HepG2 (cell line): Measurements from ENCODE around the gene KIF7. TPM values are rescaled to one million over a fixed set of nuclear protein-coding genes. Genes with fewer than 3 reads are reported as not detected.

Experiments used
- ATAC-seq: fragments of 200-7000 bp; cut with Tn5 transposase; 3 replicates; pipeline ENCODE4 v1.9.1; 2020; ENCODE audit warnings: mild to moderate bottlenecking, moderate library complexity
- BruUV-seq: library from RNA; stranded (reverse); fragments of 400-500 nt; replicated peaks from 2 replicates; lab custom pipeline; 2021; lab: Mats Ljungman, UMichigan
- CTCF ChIA-PET: fragments of 300-600 bp; formaldehyde crosslinking; extraction: SDS; loops from one replicate; lab custom pipeline; 2021; ENCODE audit warnings: low total read pairs, inconsistent platforms, low intra/inter-chr PET ratio; lab: Yijun Ruan, JAX
- POLR2A ChIA-PET: fragments of 350-600 bp; sonication (Branson Sonifier 250); formaldehyde crosslinking; loops from one replicate; lab custom pipeline; 2020; ENCODE audit warnings: antibody characterized with exemption, inconsistent platforms; lab: Yijun Ruan, JAX
- DNase-seq: peaks from one replicate; pipeline ENCODE4 v3.0.0-alpha.2; 2015; ENCODE audit warnings: low spot score
- FAIRE-seq: peaks from 3 replicates; lab custom pipeline; 2011; peaks lifted over from hg19 to GRCh38; lab: Jason Lieb, UNC
- H2AFZ ChIP-seq: one replicate; pipeline ENCODE4 v1.6.1; 2011; ENCODE audit warnings: low read length, inconsistent platforms
- H3K27ac ChIP-seq: fragments of 300-600 bp; 3 replicates; pipeline ENCODE4 v1.8.0; 2011; ENCODE audit warnings: mixed run types, mild to moderate bottlenecking, mixed read lengths, low read length, inconsistent platforms; ENCODE audit not compliant: insufficient read depth; ENCODE audit errors: extremely low read length
- H3K27me3 ChIP-seq, 2 experiments: fragments of 200-600 bp in 1 of 2; 2 replicates in 1 of 2; 3 replicates in 1 of 2; pipeline versions ENCODE4 v1.6.0 to v1.8.0; 2011; ENCODE audit warnings: low read length in 2 of 2, mild to moderate bottlenecking in 2 of 2, moderate library complexity in 2 of 2, inconsistent platforms in 1 of 2; ENCODE audit not compliant: insufficient read depth in 2 of 2, control insufficient read depth in 1 of 2
- H3K36me3 ChIP-seq, 2 experiments: fragments of 200-600 bp in 1 of 2; replicated peaks in 1 of 2; 2 replicates in 1 of 2; 3 replicates in 1 of 2; pipeline versions ENCODE4 v1.5.1 to v1.8.0; 2011; ENCODE audit warnings: low read length in 2 of 2, inconsistent platforms in 1 of 2; ENCODE audit not compliant: insufficient read depth in 2 of 2, control insufficient read depth in 1 of 2
- H3K4me1 ChIP-seq: 2 replicates; pipeline ENCODE4 v1.5.1; 2012; ENCODE audit warnings: low read length, inconsistent platforms; ENCODE audit not compliant: insufficient read depth
- H3K4me2 ChIP-seq: 2 replicates; pipeline ENCODE4 v1.6.0; 2011; ENCODE audit warnings: low read depth, low read length, inconsistent platforms
- H3K4me3 ChIP-seq, 3 experiments: fragments of 200-600 bp in 1 of 3; sonication (generic), shearing (Covaris generic) in 1 of 3; replicated peaks in 1 of 3; 2 replicates each; pipeline ENCODE4 v1.5.1; 2011 to 2016; ENCODE audit warnings: low read length in 3 of 3, inconsistent platforms in 2 of 3, low read depth in 2 of 3, mild to moderate bottlenecking in 2 of 3, control low read depth in 1 of 3, mixed read lengths in 1 of 3; ENCODE audit not compliant: insufficient read depth in 1 of 3
- H3K79me2 ChIP-seq: one replicate; pipeline ENCODE4 v1.6.1; 2011; ENCODE audit warnings: low read length, inconsistent platforms; ENCODE audit not compliant: insufficient read depth
- H3K9ac ChIP-seq: 2 replicates; pipeline ENCODE4 v1.6.0; 2011; ENCODE audit warnings: mild to moderate bottlenecking, low read depth, low read length, inconsistent platforms; ENCODE audit not compliant: insufficient read depth
- H3K9me3 ChIP-seq: 2 replicates; pipeline ENCODE4 v1.5.1; 2012; ENCODE audit warnings: mild to moderate bottlenecking, low read length
- H4K20me1 ChIP-seq: 2 replicates; pipeline ENCODE4 v1.6.0; 2011; ENCODE audit warnings: inconsistent platforms, mild to moderate bottlenecking, low read length, moderate library complexity; ENCODE audit not compliant: insufficient read depth
- CEBPZ ChIP-seq: IDR thresholded peaks from 2 replicates; pipeline ENCODE4 v1.6.1; 2012; ENCODE audit warnings: low read length, improper control_type of control experiment
- CREB3 ChIP-seq: sonication (generic); formaldehyde crosslinking; IDR thresholded peaks from 2 replicates; pipeline ENCODE4 v1.5.0; 2020; ENCODE audit warnings: missing genetic modification reagents
- EZH2 ChIP-seq: conservative IDR thresholded peaks from 2 replicates; pipeline ENCODE4 v1.6.1; 2012; ENCODE audit warnings: mild to moderate bottlenecking, low read depth, low read length, moderate library complexity
- MTA3 ChIP-seq: sonication (generic); formaldehyde crosslinking; IDR thresholded peaks from 2 replicates; pipeline ENCODE4 v1.4.0; 2020; ENCODE audit warnings: missing genetic modification reagents
- MXI1 ChIP-seq: IDR thresholded peaks from 3 replicates; pipeline ENCODE4 v1.6.1; 2012; ENCODE audit warnings: low read depth, low read length, inconsistent platforms, borderline replicate concordance
- PATZ1 ChIP-seq: sonication (generic); formaldehyde crosslinking; IDR thresholded peaks from 2 replicates; pipeline ENCODE4 v1.4.0; 2020; ENCODE audit warnings: missing genetic modification reagents
- RBAK ChIP-seq: sonication (generic); formaldehyde crosslinking; IDR thresholded peaks from 2 replicates; pipeline ENCODE4 v1.5.1; 2020; ENCODE audit warnings: mild to moderate bottlenecking, missing genetic modification reagents
- U2AF1 ChIP-seq: fragments of 200-400 bp; formaldehyde crosslinking; optimal IDR thresholded peaks from 2 replicates; pipeline ENCODE3; 2017; ENCODE audit warnings: mild to moderate bottlenecking, low read depth, low read length
- ZNF574 ChIP-seq: sonication (generic); formaldehyde crosslinking; IDR thresholded peaks from 2 replicates; pipeline ENCODE4 v1.4.0; 2020; ENCODE audit warnings: missing genetic modification reagents
- ZNF589 ChIP-seq: sonication (generic); formaldehyde crosslinking; conservative IDR thresholded peaks from 2 replicates; pipeline ENCODE4 v1.8.0; 2022; ENCODE audit warnings: mild to moderate bottlenecking, moderate library complexity, missing genetic modification reagents
- WGBS: methylation state at CpG from one replicate; pipeline ENCODE4 v1.1.6; 2017; ENCODE audit warnings: low lambda C conversion rate; 5-methylcytosine and 5-hydroxymethylcytosine counted together
- in situ Hi-C: cut with HindIII; loops from 2 replicates; pipeline ENCODE4 v1.10.0; 2017; ENCODE audit warnings: low pct_unique_long_range_greater_than_20kb; ENCODE audit not compliant: extremely low pct_ligation_motif_present
- intact Hi-C: fragments of 100-400 bp; cut with micrococcal nuclease; formaldehyde crosslinking; loops from one replicate; pipeline ENCODE4 v1.10.0; 2022; ENCODE audit not compliant: unreplicated experiment
- polyA plus RNA-seq, 8 experiments: library from polyadenylated mRNA; depleted of rRNA in 3 of 8; stranded (reverse) in 7 of 8; unstranded in 1 of 8; fragments of >200 nt; fragmentation: Illumina TruSeq in 4 of 8; extraction: Trizol in 4 of 8; gene quantifications; 2 replicates each; pipeline versions ENCODE4 v1.2.1 to v1.2.3, GENCODE V29; 2011 to 2016; ENCODE audit warnings: low read depth in 4 of 8, missing spikeins in 1 of 8, mixed read lengths in 1 of 8; ENCODE audit not compliant: insufficient read depth in 1 of 8
- total RNA-seq, 5 experiments: library from RNA; depleted of rRNA; stranded (reverse); fragments of >200 nt; fragmentation: Illumina TruSeq; extraction: Trizol; gene quantifications; 2 replicates each; pipeline ENCODE4 v1.2.3, GENCODE V29; 2016; ENCODE audit warnings: low read depth in 1 of 5

KIF7 gene
- total and polyA plus RNA-seq, 2 of the 13 experiments (the other 11 are each of a cell fraction or from before 2014, with no cell fraction given): 1.5 to 6.2 TPM

GRCh38 chr15:89685995-89686394, 30.7 kb upstream of the KIF7 start:
- H4K20me1 ChIP-seq: no peaks in the 10 kb centered on the region
- intact Hi-C loops: no loop called here
- in situ Hi-C loops: no loop called here
- TF ChIP-seq CEBPZ (no peak), CREB3 (CRISPR knock-in tag) (no peak), MTA3 (no peak), RBAK (no peak), EZH2 (no peak), ZNF589 (CRISPR knock-in tag) (no peak), PATZ1 (no peak), MXI1 (no peak), ZNF574 (no peak), U2AF1 (no peak)
- BruUV-seq: no TSS peak
- peaks cover 24% of the 10 kb centered on the region for H3K4me1 ChIP-seq
- ATAC-seq (no peak), FAIRE-seq (no peak), DNase-seq (no peak)
- H3K27me3 ChIP-seq: no peaks in the 10 kb centered on the region; a peak in 1 of 5 replicates
- H3K9me3 ChIP-seq: no peaks in the 10 kb centered on the region
- H3K9ac ChIP-seq: no peak overlapping the region
- H3K4me2 ChIP-seq: no peak overlapping the region
- peaks cover 4% of the 10 kb centered on the region for H3K79me2 ChIP-seq
- no peaks in the 10 kb centered on the region; a peak in 2 of 5 replicates for H3K36me3 ChIP-seq
- H2AFZ ChIP-seq: no peak overlapping the region
- no peak overlapping the region for H3K4me3 ChIP-seq
- CTCF ChIA-PET: no interaction called here
- POLR2A ChIA-PET: no interaction called here
- H3K27ac ChIP-seq: no peak overlapping the region
- WGBS: 88% methylated on average over 2 of the region's 2 CpGs
